GM23338 (cell line): ENCODE measurements around the gene GRP. TPM values are rescaled to one million over a fixed set of nuclear protein-coding genes. Genes with fewer than 3 reads are reported as not detected.

Source experiments
- ATAC-seq: fragments of 200-7000 bp; cut with Tn5 transposase; 3 replicates; pipeline ENCODE4 v1.9.1; 2020
- DNase-seq: peaks from one replicate; pipeline ENCODE4 v3.0.0-alpha.2; 2015; ENCODE audit warnings: low spot score
- H2AFZ ChIP-seq: fragments of 200-600 bp; sonication (generic); 2 replicates; pipeline ENCODE4 v1.8.0; 2016; ENCODE audit warnings: antibody characterized with exemption, mild to moderate bottlenecking, moderate library complexity
- H3F3A ChIP-seq: fragments of 200-600 bp; sonication (generic); replicated peaks from 2 replicates; pipeline ENCODE4 v1.8.0; 2017; ENCODE audit warnings: antibody characterized with exemption, mixed run types, low read depth
- H3K27ac ChIP-seq: fragments of 200-600 bp; sonication (generic); 2 replicates; pipeline ENCODE4 v1.6.1; 2016; ENCODE audit warnings: low read depth
- H3K27me3 ChIP-seq: fragments of 200-600 bp; sonication (generic); 2 replicates; pipeline ENCODE4 v1.8.0; 2016; ENCODE audit warnings: mild to moderate bottlenecking, mixed run types, moderate library complexity; ENCODE audit not compliant: insufficient read depth
- H3K36me3 ChIP-seq: fragments of 200-600 bp; sonication (generic); 2 replicates; pipeline ENCODE4 v1.8.0; 2016; ENCODE audit warnings: mild to moderate bottlenecking; ENCODE audit not compliant: insufficient read depth
- H3K4me1 ChIP-seq: fragments of 200-600 bp; sonication (generic); 2 replicates; pipeline ENCODE4 v1.8.0; 2016; ENCODE audit warnings: mild to moderate bottlenecking, moderate library complexity; ENCODE audit not compliant: insufficient read depth
- H3K4me2 ChIP-seq: fragments of 200-600 bp; sonication (generic); 2 replicates; pipeline ENCODE4 v1.7.1; 2017; ENCODE audit warnings: mixed run types
- H3K4me3 ChIP-seq: fragments of 200-600 bp; sonication (generic); 2 replicates; pipeline ENCODE4 v1.6.1; 2016; ENCODE audit warnings: mixed run types
- H3K79me2 ChIP-seq: fragments of 200-600 bp; sonication (generic); replicated peaks from 2 replicates; pipeline ENCODE4 v1.8.0; 2017; ENCODE audit warnings: mild to moderate bottlenecking; ENCODE audit not compliant: insufficient read depth
- H3K9me2 ChIP-seq: fragments of 200-600 bp; sonication (generic); 2 replicates; pipeline ENCODE4 v1.8.0; 2017; ENCODE audit not compliant: insufficient read depth
- H4K20me1 ChIP-seq: fragments of 200-600 bp; sonication (generic); replicated peaks from 2 replicates; pipeline ENCODE4 v1.8.0; 2017; ENCODE audit warnings: mild to moderate bottlenecking; ENCODE audit not compliant: insufficient read depth
- H3K27ac Mint-ChIP-seq: 2 replicates; pipeline ENCODE4 v1.8.0; 2020; ENCODE audit warnings: inconsistent platforms, mild to moderate bottlenecking, moderate library complexity, mixed read lengths
- H3K27me3 Mint-ChIP-seq: 3 replicates; pipeline ENCODE4 v1.8.0; 2022; ENCODE audit warnings: low read depth, mild to moderate bottlenecking, moderate library complexity, mixed read lengths, inconsistent platforms; ENCODE audit not compliant: insufficient read depth, poor library complexity
- H3K36me3 Mint-ChIP-seq: 3 replicates; pipeline ENCODE4 v1.8.0; 2021; ENCODE audit warnings: low read depth, mild to moderate bottlenecking, inconsistent platforms, moderate library complexity, mixed read lengths
- H3K4me1 Mint-ChIP-seq: 3 replicates; pipeline ENCODE4 v1.8.0; 2020; ENCODE audit warnings: mild to moderate bottlenecking, inconsistent platforms, mixed read lengths
- H3K4me3 Mint-ChIP-seq: 3 replicates; pipeline ENCODE4 v1.8.0; 2021; ENCODE audit warnings: moderate library complexity, mild to moderate bottlenecking, inconsistent platforms, mixed read lengths
- H3K9me3 Mint-ChIP-seq: 3 replicates; pipeline ENCODE4 v1.8.0; 2020; ENCODE audit warnings: moderate library complexity, mild to moderate bottlenecking, inconsistent platforms, mixed read lengths
- CREB1 ChIP-seq: fragments of 250-450 bp; sonication (Bioruptor Pico); IDR thresholded peaks from 2 replicates; pipeline ENCODE4 v1.5.0; 2020; ENCODE audit warnings: low read depth, mild to moderate bottlenecking, moderate library complexity
- EZH2 ChIP-seq: fragments of 200-600 bp; sonication (generic); IDR thresholded peaks from one replicate; pipeline ENCODE4 v1.8.0; 2017; ENCODE audit warnings: antibody characterized with exemption, mild to moderate bottlenecking, low read depth; ENCODE audit not compliant: unreplicated experiment
- JUNB ChIP-seq: IDR thresholded peaks from one replicate; pipeline ENCODE4 v1.6.1; 2016; ENCODE audit warnings: antibody characterized with exemption; ENCODE audit not compliant: unreplicated experiment
- NANOG ChIP-seq: IDR thresholded peaks from 2 replicates; pipeline ENCODE4 v1.6.1; 2016; ENCODE audit warnings: antibody characterized with exemption, borderline replicate concordance
- ZNF462 ChIP-seq: fragments of 250-450 bp; sonication (Bioruptor Pico); IDR thresholded peaks from 2 replicates; pipeline ENCODE4 v1.5.0; 2020; ENCODE audit warnings: mild to moderate bottlenecking, moderate library complexity
- polyA plus RNA-seq: library from polyadenylated mRNA; unstranded; fragments of >200 nt; fragmentation: Nextera tagmentation; extraction: Ambion mirVana; gene quantifications from 2 replicates; pipeline ENCODE4 v1.2.1, GENCODE V29; 2016
- total RNA-seq: library from RNA; depleted of rRNA; stranded (reverse); fragments of >200 nt; shearing (Covaris generic); gene quantifications from 2 replicates; pipeline ENCODE4 v1.2.3, GENCODE V29; 2014
- TF ChIP-seq, protein P1 (sequence below), 2 experiments: fragments of 200-600 bp in 1 of 2; sonication (generic) in 1 of 2; conservative IDR thresholded peaks; 2 replicates each; pipeline versions ENCODE4 v1.5.1 to v1.6.1; 2016 to 2017; ENCODE audit warnings: antibody characterized with exemption in 2 of 2, low read depth in 2 of 2, mild to moderate bottlenecking in 2 of 2, moderate library complexity in 1 of 2
- TF ChIP-seq, protein P2 (sequence below): IDR thresholded peaks from 2 replicates; pipeline ENCODE4 v1.6.1; 2016; ENCODE audit warnings: antibody characterized with exemption

Gene GRP
- total and polyA plus RNA-seq, 2 experiments from 2014 or later: not detected

DNA sequence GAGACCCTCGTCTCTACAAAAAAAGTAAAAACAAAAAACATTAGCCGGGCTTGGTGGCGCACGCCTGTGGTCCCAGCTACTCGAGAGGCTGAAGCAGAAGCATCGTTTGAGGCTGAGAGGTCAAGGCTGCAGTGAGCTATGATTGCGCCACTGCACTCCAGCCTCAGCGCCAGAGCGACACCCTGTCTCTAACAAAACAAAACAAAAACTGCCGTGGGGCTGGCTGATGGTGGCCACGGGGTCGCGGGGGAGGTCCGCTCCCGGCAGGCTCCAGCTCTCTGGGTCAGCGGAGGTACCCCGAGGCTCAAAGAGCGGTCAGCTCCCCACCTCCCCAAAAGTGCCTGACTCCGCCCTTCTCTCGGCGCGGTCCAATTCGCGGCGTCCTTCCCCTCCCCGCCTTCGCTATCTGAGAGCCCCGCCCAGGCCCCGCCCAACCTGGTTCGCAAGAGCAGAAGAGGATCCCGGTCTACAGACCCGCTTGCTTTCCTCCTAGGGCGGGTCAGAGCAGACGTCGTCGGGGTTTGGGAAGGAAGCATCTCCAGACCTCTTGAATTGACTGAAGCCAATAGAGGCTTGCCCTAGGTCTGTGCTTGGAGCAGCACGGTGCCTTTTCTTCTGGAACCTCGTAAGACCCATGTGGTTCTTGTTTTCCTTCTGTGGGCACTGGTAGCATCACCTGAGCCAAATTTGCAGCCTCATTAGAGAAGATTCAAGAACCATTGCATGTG, 45.5 kb downstream of the GRP start:
- peaks cover 46% of the 10 kb centered on the region for H3K4me1 ChIP-seq
- Mint-ChIP-seq H3K27ac (no peak overlapping the region), H3K9me3 (peaks cover 7% of the 10 kb centered on the region; the same call in 2 of the 3 replicates), H3K36me3 (no peaks in the 10 kb centered on the region; the same call in 2 of the 3 replicates), H3K4me1 (peaks cover 31% of the 10 kb centered on the region), H3K27me3 (peaks cover 92% of the 10 kb centered on the region), H3K4me3 (peak overlapping the region; percentile 67)
- no peak overlapping the region for H3K27ac ChIP-seq
- peak; percentile 61 for ATAC-seq
- peak; percentile 88 for TF ChIP-seq EZH2
- TF ChIP-seq, protein P1, sequence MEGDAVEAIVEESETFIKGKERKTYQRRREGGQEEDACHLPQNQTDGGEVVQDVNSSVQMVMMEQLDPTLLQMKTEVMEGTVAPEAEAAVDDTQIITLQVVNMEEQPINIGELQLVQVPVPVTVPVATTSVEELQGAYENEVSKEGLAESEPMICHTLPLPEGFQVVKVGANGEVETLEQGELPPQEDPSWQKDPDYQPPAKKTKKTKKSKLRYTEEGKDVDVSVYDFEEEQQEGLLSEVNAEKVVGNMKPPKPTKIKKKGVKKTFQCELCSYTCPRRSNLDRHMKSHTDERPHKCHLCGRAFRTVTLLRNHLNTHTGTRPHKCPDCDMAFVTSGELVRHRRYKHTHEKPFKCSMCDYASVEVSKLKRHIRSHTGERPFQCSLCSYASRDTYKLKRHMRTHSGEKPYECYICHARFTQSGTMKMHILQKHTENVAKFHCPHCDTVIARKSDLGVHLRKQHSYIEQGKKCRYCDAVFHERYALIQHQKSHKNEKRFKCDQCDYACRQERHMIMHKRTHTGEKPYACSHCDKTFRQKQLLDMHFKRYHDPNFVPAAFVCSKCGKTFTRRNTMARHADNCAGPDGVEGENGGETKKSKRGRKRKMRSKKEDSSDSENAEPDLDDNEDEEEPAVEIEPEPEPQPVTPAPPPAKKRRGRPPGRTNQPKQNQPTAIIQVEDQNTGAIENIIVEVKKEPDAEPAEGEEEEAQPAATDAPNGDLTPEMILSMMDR (conservative IDR thresholded peaks at IDR 0.05; ENCODE audit: low read depth in 2 of 2): no peak
- no peak for TF ChIP-seq JUNB
- H4K20me1 ChIP-seq: peaks cover 10% of the 10 kb centered on the region; the same call in 1 of the 2 replicates
- peak overlapping the region; percentile 57 for H3K4me3 ChIP-seq
- peaks cover 98% of the 10 kb centered on the region for H3K27me3 ChIP-seq
- H3K36me3 ChIP-seq: no peaks in the 10 kb centered on the region; the same call in 1 of the 2 replicates
- H2AFZ ChIP-seq: peak overlapping the region; percentile 76; the same call in 1 of the 2 replicates
- no peaks in the 10 kb centered on the region for H3K79me2 ChIP-seq
- no peaks in the 10 kb centered on the region for H3K9me2 ChIP-seq
- peaks cover 11% of the 10 kb centered on the region for H3F3A ChIP-seq
- peak overlapping the region; percentile 79 for H3K4me2 ChIP-seq
- DNase-seq: peak; percentile 96

GRCh38 chr18:59265974-59266369, 46.0 kb downstream of the GRP start:
- DNase-seq: peak; percentile 2
- Histone ChIP-seq H4K20me1 (peaks cover 11% of the 10 kb centered on the region), H3K4me3 (peak overlapping the region; percentile 57), H2AFZ (no peak overlapping the region), H3F3A (peaks cover 16% of the 10 kb centered on the region), H3K9me2 (no peaks in the 10 kb centered on the region), H3K4me2 (peak overlapping the region; percentile 79; the same call in 1 of the 2 replicates), H3K79me2 (no peaks in the 10 kb centered on the region), H3K4me1 (peaks cover 51% of the 10 kb centered on the region), H3K27me3 (peaks cover 98% of the 10 kb centered on the region), H3K36me3 (no peaks in the 10 kb centered on the region; the same call in 1 of the 2 replicates), H3K27ac (no peak overlapping the region)
- no peaks in the 10 kb centered on the region; the same call in 2 of the 3 replicates for H3K36me3 Mint-ChIP-seq
- no peak for ATAC-seq
- peak overlapping the region; percentile 27; the same call in 2 of the 3 replicates for H3K4me3 Mint-ChIP-seq
- peaks cover 34% of the 10 kb centered on the region for H3K4me1 Mint-ChIP-seq
- H3K27me3 Mint-ChIP-seq: peaks cover 94% of the 10 kb centered on the region
- H3K9me3 Mint-ChIP-seq: peaks cover 8% of the 10 kb centered on the region; the same call in 2 of the 3 replicates
- H3K27ac Mint-ChIP-seq: no peak overlapping the region
- TF ChIP-seq NANOG: no peak
- no peak for TF ChIP-seq ZNF462 (CRISPR knock-in tag)
- TF ChIP-seq, protein P1 (conservative IDR thresholded peaks at IDR 0.05; ENCODE audit: low read depth in 2 of 2): no peak
- TF ChIP-seq, protein P2, sequence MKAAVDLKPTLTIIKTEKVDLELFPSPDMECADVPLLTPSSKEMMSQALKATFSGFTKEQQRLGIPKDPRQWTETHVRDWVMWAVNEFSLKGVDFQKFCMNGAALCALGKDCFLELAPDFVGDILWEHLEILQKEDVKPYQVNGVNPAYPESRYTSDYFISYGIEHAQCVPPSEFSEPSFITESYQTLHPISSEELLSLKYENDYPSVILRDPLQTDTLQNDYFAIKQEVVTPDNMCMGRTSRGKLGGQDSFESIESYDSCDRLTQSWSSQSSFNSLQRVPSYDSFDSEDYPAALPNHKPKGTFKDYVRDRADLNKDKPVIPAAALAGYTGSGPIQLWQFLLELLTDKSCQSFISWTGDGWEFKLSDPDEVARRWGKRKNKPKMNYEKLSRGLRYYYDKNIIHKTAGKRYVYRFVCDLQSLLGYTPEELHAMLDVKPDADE: no peak
- TF ChIP-seq CREB1 (CRISPR knock-in tag): no peak
